Endodermal cell (in vitro differentiated cells): ENCODE data around the gene SLC66A3. TPM values are rescaled to one million over a fixed set of nuclear protein-coding genes. Genes with fewer than 3 reads are reported as not detected.

Experiments
- DNase-seq: peaks from one replicate; pipeline ENCODE4 v3.0.0-alpha.2; 2017
- H3K27ac ChIP-seq: 2 replicates; pipeline ENCODE4 v1.5.1; 2013; ENCODE audit warnings: mild to moderate bottlenecking, low read depth, low read length, moderate library complexity
- H3K27me3 ChIP-seq: 2 replicates; pipeline ENCODE4 v1.6.1; 2013; ENCODE audit warnings: mild to moderate bottlenecking, low read length, moderate library complexity; ENCODE audit not compliant: insufficient read depth, control insufficient read depth, poor library complexity, severe bottlenecking
- H3K36me3 ChIP-seq: 2 replicates; pipeline ENCODE4 v1.7.0; 2013; ENCODE audit warnings: mild to moderate bottlenecking, low read length, moderate library complexity; ENCODE audit not compliant: control insufficient read depth, insufficient read depth
- H3K4me1 ChIP-seq: one replicate; pipeline ENCODE4 v1.7.0; 2013; ENCODE audit warnings: low read length; ENCODE audit not compliant: control insufficient read depth, insufficient read depth
- H3K4me3 ChIP-seq: 2 replicates; pipeline ENCODE4 v1.5.1; 2013; ENCODE audit warnings: mild to moderate bottlenecking, low read length, moderate library complexity
- H3K9ac ChIP-seq: 2 replicates; pipeline ENCODE4 v1.6.1; 2013; ENCODE audit warnings: mild to moderate bottlenecking, low read length, moderate library complexity; ENCODE audit not compliant: poor library complexity, severe bottlenecking; ENCODE audit errors: extremely low read depth
- H3K9me3 ChIP-seq: 2 replicates; pipeline ENCODE4 v1.6.1; 2013; ENCODE audit warnings: mild to moderate bottlenecking, low read length, moderate library complexity; ENCODE audit not compliant: control insufficient read depth
- H3K27ac Mint-ChIP-seq: 2 replicates; pipeline ENCODE4 v1.8.0; 2020; ENCODE audit warnings: mixed read lengths
- H3K27me3 Mint-ChIP-seq: 2 replicates; pipeline ENCODE4 v1.8.0; 2021; ENCODE audit warnings: mild to moderate bottlenecking, mixed read lengths; ENCODE audit not compliant: insufficient read depth
- H3K36me3 Mint-ChIP-seq: 2 replicates; pipeline ENCODE4 v1.8.0; 2020; ENCODE audit warnings: low read depth, mixed read lengths
- H3K4me1 Mint-ChIP-seq: 2 replicates; pipeline ENCODE4 v1.8.0; 2020; ENCODE audit warnings: mixed read lengths
- H3K4me3 Mint-ChIP-seq: 2 replicates; pipeline ENCODE4 v1.8.0; 2020; ENCODE audit warnings: mild to moderate bottlenecking, moderate library complexity, mixed read lengths
- H3K9me3 Mint-ChIP-seq: 2 replicates; pipeline ENCODE4 v1.8.0; 2020; ENCODE audit warnings: mild to moderate bottlenecking, mixed read lengths
- CTCF ChIP-seq: fragments of 200-600 bp; sonication (generic); conservative IDR thresholded peaks from 2 replicates; pipeline ENCODE4 v1.5.0; 2021; ENCODE audit warnings: antibody characterized with exemption, mild to moderate bottlenecking
- WGBS, 2 experiments: methylation state at CpG; one replicate each; pipeline versions ENCODE4 v1.1.5 to v1.1.7; 2013; ENCODE audit warnings: missing lambda C conversion rate in 2 of 2, mixed read lengths in 1 of 2; ENCODE audit not compliant: insufficient coverage in 1 of 2, insufficient read length in 1 of 2; 5-methylcytosine and 5-hydroxymethylcytosine counted together
- total RNA-seq, 2 donors: library from RNA; stranded (reverse); fragmentation: NEBNext Ultra II Directional in 1 of 2; extraction: Animal tissue kit (Norgen Biotek cat#: 25700) in 1 of 2; gene quantifications; 2 replicates in 1 of 2; 3 replicates in 1 of 2; pipeline ENCODE4 v1.2.1, GENCODE V29; 2021

SLC66A3 gene
- total RNA-seq, 2 donors from 2014 or later = 14.4 to 17.5 TPM

GRCh38 chr2:11144738-11145079 lies 10.6 kb upstream of the SLC66A3 start:
- Histone ChIP-seq H3K36me3 (no peaks in the 10 kb centered on the region), H3K27me3 (no peaks in the 10 kb centered on the region), H3K4me3 (no peak overlapping the region), H3K27ac (no peak overlapping the region), H3K9me3 (no peaks in the 10 kb centered on the region), H3K4me1 (no peaks in the 10 kb centered on the region), H3K9ac (no peak overlapping the region)
- H3K4me1 Mint-ChIP-seq = no peaks in the 10 kb centered on the region
- no peak overlapping the region for H3K27ac Mint-ChIP-seq
- no peaks in the 10 kb centered on the region for H3K36me3 Mint-ChIP-seq
- no peak overlapping the region for H3K4me3 Mint-ChIP-seq
- no peak for TF ChIP-seq CTCF
- H3K9me3 Mint-ChIP-seq = peaks cover 3% of the 10 kb centered on the region
- peaks cover 6% of the 10 kb centered on the region for H3K27me3 Mint-ChIP-seq
- no peak for DNase-seq
- 91 to 93% methylated on average over 6 of the region's 6 CpGs for WGBS, 2 experiments

- Mint-ChIP-seq H3K4me1 (no peaks in the 10 kb centered on the region), H3K27me3 (peaks cover 6% of the 10 kb centered on the region), H3K4me3 (no peak overlapping the region), H3K27ac (no peak overlapping the region), H3K9me3 (peaks cover 3% of the 10 kb centered on the region), H3K36me3 (no peaks in the 10 kb centered on the region)
- H3K9ac ChIP-seq = no peak overlapping the region
- no peaks in the 10 kb centered on the region for H3K36me3 ChIP-seq
- no peaks in the 10 kb centered on the region for H3K9me3 ChIP-seq
- no peak overlapping the region for H3K4me3 ChIP-seq
- WGBS, 2 experiments = 94 to 100% methylated on average over 1 of the region's 1 CpG
- H3K27me3 ChIP-seq = no peaks in the 10 kb centered on the region
- no peak overlapping the region for H3K27ac ChIP-seq
- no peak for TF ChIP-seq CTCF
- no peaks in the 10 kb centered on the region for H3K4me1 ChIP-seq
- no peak for DNase-seq
Observed at GRCh38 chr2:11145350-11145749, 9.9 kb upstream of the SLC66A3 start.

- no peaks in the 10 kb centered on the region for H3K27me3 ChIP-seq
- peaks cover 5% of the 10 kb centered on the region for H3K4me1 Mint-ChIP-seq
- peaks cover 3% of the 10 kb centered on the region for H3K9me3 Mint-ChIP-seq
- no peaks in the 10 kb centered on the region for H3K36me3 Mint-ChIP-seq
- no peak for DNase-seq
- no peak overlapping the region for H3K4me3 Mint-ChIP-seq
- TF ChIP-seq CTCF = no peak
- no peaks in the 10 kb centered on the region for H3K9me3 ChIP-seq
- H3K27ac Mint-ChIP-seq = no peak overlapping the region
- peaks cover 6% of the 10 kb centered on the region for H3K27me3 Mint-ChIP-seq
- 88 to 93% methylated on average over 3 of the region's 3 CpGs for WGBS, 2 experiments
- no peak overlapping the region for H3K4me3 ChIP-seq
- no peak overlapping the region for H3K27ac ChIP-seq
- no peaks in the 10 kb centered on the region for H3K36me3 ChIP-seq
- H3K4me1 ChIP-seq = no peaks in the 10 kb centered on the region
- no peak overlapping the region for H3K9ac ChIP-seq
Observed at GRCh38 chr2:11146076-11146475, 9.2 kb upstream of the SLC66A3 start.
